ENCODE measurements around the gene PDGFD.
A peak's percentile ranks its signal among the peaks of the same experiment; 100 is the strongest.

PDGFD gene

GRCh38 chr11:104145062-104145461 lies 18.9 kb downstream of the PDGFD start:
- DNase-seq (ENCODE audit: low spot score) = no peak

GRCh38 chr11:104142698-104143097 lies 21.2 kb downstream of the PDGFD start:
- no peak for DNase-seq (ENCODE audit: low spot score)

GRCh38 chr11:104136861-104137260 lies 27.1 kb downstream of the PDGFD start:
- no peak for DNase-seq (ENCODE audit: low spot score)

- DNase-seq (ENCODE audit: low spot score) = no peak
Measured at GRCh38 chr11:104134745-104135144, 29.2 kb downstream of the PDGFD start.

GRCh38 chr11:104130161-104130560 lies 33.8 kb downstream of the PDGFD start:
- DNase-seq (ENCODE audit: low spot score) = no peak

GRCh38 chr11:104129145-104129544 lies 34.8 kb downstream of the PDGFD start:
- no peak for DNase-seq (ENCODE audit: low spot score)

DNA sequence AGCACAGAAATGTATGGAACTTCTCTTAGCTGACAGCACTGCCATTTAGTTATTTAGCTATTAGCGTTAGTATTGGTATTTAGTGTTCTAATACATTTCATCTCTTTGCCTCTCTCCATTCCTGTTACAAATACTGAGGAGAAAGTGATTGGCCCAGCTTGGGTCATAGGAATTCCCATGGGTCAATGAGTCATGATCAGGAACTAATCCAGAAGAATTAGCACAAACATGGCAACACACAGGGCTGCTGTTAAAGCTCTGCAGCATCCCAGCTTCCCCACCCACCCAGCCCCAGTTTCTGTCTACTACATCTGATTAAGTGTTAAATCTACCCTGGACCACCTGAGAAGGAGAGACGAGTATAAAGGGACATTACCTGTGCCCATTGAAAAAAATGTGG lies 36.1 kb downstream of the PDGFD start:
- DNase-seq (ENCODE audit: low spot score) = no peak

DNA sequence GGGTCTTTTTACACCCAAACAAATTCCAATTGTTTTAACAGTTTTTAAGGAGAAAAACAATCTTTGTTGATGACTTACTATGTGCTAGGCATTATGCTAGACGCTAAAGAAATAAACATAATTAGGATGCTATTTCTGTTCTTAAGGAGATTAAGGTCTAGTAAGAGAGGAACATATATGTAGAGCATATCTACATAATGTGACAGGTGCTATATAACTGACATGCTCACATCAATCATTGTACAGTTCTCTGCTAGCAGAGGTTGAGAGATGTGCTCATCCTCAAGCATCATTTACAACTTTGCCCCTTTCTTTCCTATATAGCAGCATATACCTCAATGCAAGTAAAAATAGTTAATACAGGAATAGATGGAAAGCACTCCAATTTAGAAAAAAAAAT lies 37.5 kb downstream of the PDGFD start:
- DNase-seq (ENCODE audit: low spot score) = no peak

DNA sequence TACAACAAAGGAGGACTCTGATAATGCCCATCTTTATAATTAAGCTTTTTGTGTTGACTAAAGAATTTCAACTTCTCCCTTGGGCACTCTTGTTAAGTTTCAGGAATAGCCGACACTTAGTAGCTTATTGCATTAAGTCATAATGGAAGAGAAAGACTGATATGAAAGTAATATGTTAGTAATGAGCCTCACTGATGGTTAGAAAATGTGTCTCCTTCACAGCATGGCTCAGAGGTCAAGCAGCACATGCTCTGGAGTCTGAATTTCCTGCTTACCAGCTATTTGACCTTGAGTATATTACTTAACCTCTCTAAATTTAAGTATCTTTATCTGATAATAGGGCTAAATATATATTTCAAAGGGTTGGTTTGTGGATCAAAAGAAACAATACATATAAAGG lies 39.0 kb downstream of the PDGFD start:
- no peak for DNase-seq (ENCODE audit: low spot score)

DNA sequence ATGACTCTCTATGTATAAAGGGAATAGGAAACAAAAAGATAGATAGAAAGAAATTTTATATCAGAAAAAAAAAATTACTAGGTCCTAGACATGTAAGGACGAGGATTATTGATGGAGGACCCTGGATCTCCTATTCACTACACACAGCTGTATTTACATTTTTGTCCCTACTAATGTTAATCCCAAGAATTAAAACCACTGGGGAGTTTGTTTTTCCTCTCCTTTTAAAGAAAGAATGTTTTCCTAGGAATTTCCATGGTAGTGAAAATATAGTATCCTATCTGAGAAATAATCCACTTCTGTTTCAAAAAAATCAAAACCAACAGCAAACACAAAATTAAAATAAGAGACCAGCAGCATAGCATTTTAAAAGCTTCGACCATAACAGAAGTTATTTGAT lies 41.1 kb downstream of the PDGFD start:
- DNase-seq (ENCODE audit: low spot score) = no peak

GRCh38 chr11:104122011-104122635 lies 41.8 kb downstream of the PDGFD start:
- DNase-seq (ENCODE audit: low spot score) = no peak

GRCh38 chr11:104120493-104121137 lies 43.3 kb downstream of the PDGFD start:
- no peak for DNase-seq (ENCODE audit: low spot score)

- DNase-seq (ENCODE audit: low spot score) = no peak
Measured at GRCh38 chr11:104118105-104118744, 45.7 kb downstream of the PDGFD start.

DNA sequence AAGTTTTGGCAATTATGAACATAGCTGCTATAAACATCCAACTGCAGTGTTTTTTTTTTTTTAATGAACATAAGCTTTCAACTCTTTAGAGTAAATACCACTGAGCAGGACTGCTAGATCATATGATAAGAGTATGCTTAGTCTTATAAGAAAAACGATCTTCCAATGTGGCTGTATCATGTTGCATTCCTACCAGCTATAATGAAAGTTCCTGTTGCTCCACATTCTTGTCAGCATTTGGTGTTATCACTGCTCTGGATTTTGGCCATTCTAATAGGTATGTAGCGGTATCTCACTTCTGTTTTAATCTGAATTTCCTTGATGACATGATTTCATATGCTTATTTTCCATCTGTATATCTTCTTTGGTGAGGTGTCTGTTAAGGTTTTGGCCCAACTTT lies 50.4 kb downstream of the PDGFD start:
- DNase-seq (ENCODE audit: low spot score) = no peak

DNA sequence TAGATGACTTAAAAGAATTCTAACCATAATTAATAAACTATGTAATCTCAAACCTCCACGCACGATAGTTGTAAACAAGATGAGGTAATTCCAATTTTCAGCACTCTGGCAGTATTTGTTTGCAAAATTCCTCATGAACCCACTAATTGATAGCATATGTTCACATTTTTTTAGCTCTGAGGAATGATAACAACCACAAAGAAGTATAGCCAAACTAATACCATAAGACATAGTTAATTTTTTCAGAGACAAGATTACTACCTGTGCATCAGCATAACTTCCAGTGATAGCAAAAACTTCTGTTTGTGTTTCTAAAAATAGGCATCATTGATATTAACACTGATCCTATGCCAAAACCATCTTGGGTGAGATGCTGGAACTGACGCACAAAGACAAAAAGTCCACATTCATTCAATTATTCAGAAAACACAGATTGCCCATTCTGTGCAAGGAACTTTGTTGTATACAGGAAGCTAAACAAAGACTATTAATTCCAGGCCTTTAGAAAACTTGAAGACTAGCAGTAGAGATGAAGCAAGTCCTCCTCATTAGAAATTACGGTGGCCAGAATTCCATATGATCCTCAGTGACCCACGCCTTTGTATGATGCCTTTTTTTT lies 57.7 kb downstream of the PDGFD start:
- DNase-seq (ENCODE audit: low spot score) = no peak

- no peak for DNase-seq (ENCODE audit: low spot score)
Measured at GRCh38 chr11:104105155-104105554, 58.8 kb downstream of the PDGFD start.

GRCh38 chr11:104104664-104105063 lies 59.3 kb downstream of the PDGFD start:
- no peak for DNase-seq (ENCODE audit: low spot score)

DNA sequence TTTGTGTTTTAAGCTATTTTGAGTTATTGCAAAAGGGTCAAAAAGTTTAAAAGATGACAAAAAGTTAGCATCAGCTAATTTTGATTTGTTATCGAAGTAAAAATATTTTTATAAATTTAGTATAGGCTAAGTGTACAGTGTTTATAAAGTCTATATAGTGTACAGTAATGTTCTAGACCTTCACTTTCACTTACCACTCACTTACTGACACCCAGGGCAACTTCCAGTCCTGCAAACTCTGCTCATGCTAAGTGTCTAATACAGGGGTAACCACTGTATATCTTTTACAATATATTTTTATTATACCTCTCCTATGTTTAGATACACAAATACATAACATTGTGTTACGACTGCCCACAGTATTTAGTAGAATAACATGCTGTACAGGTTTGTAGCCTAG lies 59.7 kb downstream of the PDGFD start:
- no peak for DNase-seq (ENCODE audit: low spot score)

GRCh38 chr11:104098555-104098954 lies 65.4 kb downstream of the PDGFD start:
- no peak for DNase-seq (ENCODE audit: low spot score)

DNA sequence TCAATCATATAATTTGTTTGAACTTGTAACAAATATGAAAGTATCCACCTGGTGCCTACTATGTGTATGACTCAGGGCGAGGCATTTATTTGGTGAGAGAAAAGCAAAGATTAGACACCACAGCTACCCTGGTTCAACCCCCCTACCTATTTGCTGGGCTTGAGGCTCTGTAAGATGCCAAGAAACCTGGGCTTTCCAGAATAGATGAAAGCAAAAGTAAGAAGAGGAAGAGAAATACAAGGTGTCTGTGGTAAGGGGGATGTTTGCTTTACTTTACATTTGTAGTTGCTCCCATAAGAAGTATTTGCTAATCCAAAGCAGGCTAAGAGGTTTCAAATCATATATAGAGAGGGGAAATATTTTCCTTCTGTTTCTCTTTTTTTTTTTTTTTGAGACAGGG lies 65.8 kb downstream of the PDGFD start:
- DNase-seq (ENCODE audit: low spot score) = no peak

- DNase-seq (ENCODE audit: low spot score) = no peak
Measured at GRCh38 chr11:104096900-104097299, 67.0 kb downstream of the PDGFD start.

GRCh38 chr11:104095791-104096190 lies 68.2 kb downstream of the PDGFD start:
- peak; percentile 15 for DNase-seq (ENCODE audit: low spot score)

DNA sequence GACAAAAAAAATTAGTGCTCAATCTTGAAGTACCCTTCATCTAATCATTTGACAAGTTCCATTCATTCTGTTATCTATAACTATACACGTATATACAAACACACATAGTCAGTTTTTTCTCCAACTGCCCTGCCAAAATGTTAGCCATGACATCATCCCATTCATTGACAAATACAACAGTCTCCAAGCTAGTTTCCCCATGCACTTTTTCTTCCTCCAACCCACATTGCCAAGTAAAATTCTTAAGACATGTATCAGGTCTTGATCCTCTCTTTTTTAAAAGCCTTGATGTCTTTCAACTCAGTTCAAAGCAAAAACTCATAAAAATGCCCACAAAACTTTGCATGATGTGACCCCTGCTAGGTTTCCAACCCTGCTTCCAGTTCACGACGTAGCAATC lies 69.4 kb downstream of the PDGFD start:
- no peak for DNase-seq (ENCODE audit: low spot score)

Data from RKO (cell line).